HL-60 (cell line): ENCODE results near the gene RASA1.

Source experiments
- DNase-seq, 2 experiments: peaks; one replicate each; pipeline ENCODE4 v3.0.0-alpha.2; 2010 to 2020; ENCODE audit warnings: low read depth in 1 of 2, low spot score in 1 of 2
- H3K27ac ChIP-seq: fragments of 250-450 bp; sonication (Bioruptor Pico); replicated peaks from 2 replicates; pipeline ENCODE4 v1.5.1; 2020; ENCODE audit warnings: mild to moderate bottlenecking, moderate library complexity
- H3K27me3 ChIP-seq: fragments of 250-450 bp; sonication (Bioruptor Pico); 2 replicates; pipeline ENCODE4 v1.5.1; 2021; ENCODE audit warnings: mild to moderate bottlenecking, moderate library complexity; ENCODE audit not compliant: insufficient read depth, poor library complexity, severe bottlenecking
- H3K4me3 ChIP-seq: replicated peaks from 2 replicates; pipeline ENCODE4 v1.5.1; 2011; ENCODE audit warnings: mild to moderate bottlenecking, control low read depth, low read length; ENCODE audit not compliant: insufficient read depth
- CTCF ChIP-seq: IDR thresholded peaks from one replicate; pipeline ENCODE4 v1.5.1; 2011; ENCODE audit warnings: low read length, control low read depth, inconsistent platforms; ENCODE audit not compliant: insufficient read depth
- GABPA ChIP-seq: IDR thresholded peaks from 2 replicates; pipeline ENCODE4 v1.6.1; 2012; ENCODE audit warnings: low read depth
- POLR2AphosphoS5 ChIP-seq: IDR thresholded peaks from 2 replicates; pipeline ENCODE4 v1.6.1; 2012; ENCODE audit warnings: low read depth
- REST ChIP-seq: IDR thresholded peaks from 2 replicates; pipeline ENCODE4 v1.6.1; 2012; ENCODE audit warnings: low read depth; ENCODE audit not compliant: insufficient replicate concordance
- SPI1 ChIP-seq: IDR thresholded peaks from 2 replicates; pipeline ENCODE4 v1.6.1; 2012; ENCODE audit warnings: low read depth, mild to moderate bottlenecking, borderline replicate concordance

The RASA1 gene

GRCh38 chr5:87398981-87399614, 131.4 kb downstream of the RASA1 start:
- Histone ChIP-seq H3K27me3 (no peaks in the 10 kb centered on the region), H3K4me3 (no peak overlapping the region), H3K27ac (peak overlapping the region; percentile 40)
- no peak for DNase-seq
- TF ChIP-seq CTCF = no peak

GRCh38 chr5:87399720-87400119, 132.0 kb downstream of the RASA1 start:
- TF ChIP-seq CTCF (no peak), GABPA (no peak)
- peak in 1 of 2 experiments; percentile 1 for DNase-seq
- Histone ChIP-seq H3K4me3 (no peak overlapping the region), H3K27me3 (no peaks in the 10 kb centered on the region), H3K27ac (peak overlapping the region; percentile 40; the same call in 1 of the 2 replicates)

GRCh38 chr5:87400305-87400899, 132.7 kb downstream of the RASA1 start:
- Histone ChIP-seq H3K27me3 (no peaks in the 10 kb centered on the region), H3K4me3 (no peak overlapping the region), H3K27ac (no peak overlapping the region)
- TF ChIP-seq POLR2AphosphoS5 = no peak
- no peak for TF ChIP-seq GABPA
- TF ChIP-seq REST = no peak
- TF ChIP-seq CTCF = no peak
- TF ChIP-seq SPI1 = no peak
- DNase-seq = no peak

- no peaks in the 10 kb centered on the region for H3K27me3 ChIP-seq
- no peak overlapping the region for H3K27ac ChIP-seq
- TF ChIP-seq GABPA = no peak
- no peak for TF ChIP-seq POLR2AphosphoS5
- TF ChIP-seq SPI1 = no peak
- no peak for TF ChIP-seq REST
- no peak for TF ChIP-seq CTCF
- no peak for DNase-seq
- no peak overlapping the region for H3K4me3 ChIP-seq
Measured at GRCh38 chr5:87401626-87402025, 133.9 kb downstream of the RASA1 start.
